HG03097 (cell line): ENCODE results near the gene AMOTL1.

Experiments
- ATAC-seq: cut with Tn5 transposase; IDR thresholded peaks from one replicate; pipeline ENCODE4 v1.9.1; 2021; ENCODE audit not compliant: unreplicated experiment, low FRiP score

AMOTL1 gene, protein sequence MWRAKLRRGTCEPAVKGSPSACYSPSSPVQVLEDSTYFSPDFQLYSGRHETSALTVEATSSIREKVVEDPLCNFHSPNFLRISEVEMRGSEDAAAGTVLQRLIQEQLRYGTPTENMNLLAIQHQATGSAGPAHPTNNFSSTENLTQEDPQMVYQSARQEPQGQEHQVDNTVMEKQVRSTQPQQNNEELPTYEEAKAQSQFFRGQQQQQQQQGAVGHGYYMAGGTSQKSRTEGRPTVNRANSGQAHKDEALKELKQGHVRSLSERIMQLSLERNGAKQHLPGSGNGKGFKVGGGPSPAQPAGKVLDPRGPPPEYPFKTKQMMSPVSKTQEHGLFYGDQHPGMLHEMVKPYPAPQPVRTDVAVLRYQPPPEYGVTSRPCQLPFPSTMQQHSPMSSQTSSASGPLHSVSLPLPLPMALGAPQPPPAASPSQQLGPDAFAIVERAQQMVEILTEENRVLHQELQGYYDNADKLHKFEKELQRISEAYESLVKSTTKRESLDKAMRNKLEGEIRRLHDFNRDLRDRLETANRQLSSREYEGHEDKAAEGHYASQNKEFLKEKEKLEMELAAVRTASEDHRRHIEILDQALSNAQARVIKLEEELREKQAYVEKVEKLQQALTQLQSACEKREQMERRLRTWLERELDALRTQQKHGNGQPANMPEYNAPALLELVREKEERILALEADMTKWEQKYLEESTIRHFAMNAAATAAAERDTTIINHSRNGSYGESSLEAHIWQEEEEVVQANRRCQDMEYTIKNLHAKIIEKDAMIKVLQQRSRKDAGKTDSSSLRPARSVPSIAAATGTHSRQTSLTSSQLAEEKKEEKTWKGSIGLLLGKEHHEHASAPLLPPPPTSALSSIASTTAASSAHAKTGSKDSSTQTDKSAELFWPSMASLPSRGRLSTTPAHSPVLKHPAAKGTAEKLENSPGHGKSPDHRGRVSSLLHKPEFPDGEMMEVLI

GRCh38 chr11:94767701-94768601 lies at the start of gene AMOTL1:
AMOTL1 (plus strand) TSS chr11:94768356; CDS start chr11:94768512, 156 bp downstream.
- ATAC-seq: peak; percentile 90

GRCh38 chr11:94719876-94720275 lies 48.3 kb upstream of the AMOTL1 start:
- no peak for ATAC-seq

- no peak for ATAC-seq
Observed at GRCh38 chr11:94721565-94722292, 46.4 kb upstream of the AMOTL1 start.

GRCh38 chr11:94722735-94723134 lies 45.4 kb upstream of the AMOTL1 start:
- no peak for ATAC-seq

DNA sequence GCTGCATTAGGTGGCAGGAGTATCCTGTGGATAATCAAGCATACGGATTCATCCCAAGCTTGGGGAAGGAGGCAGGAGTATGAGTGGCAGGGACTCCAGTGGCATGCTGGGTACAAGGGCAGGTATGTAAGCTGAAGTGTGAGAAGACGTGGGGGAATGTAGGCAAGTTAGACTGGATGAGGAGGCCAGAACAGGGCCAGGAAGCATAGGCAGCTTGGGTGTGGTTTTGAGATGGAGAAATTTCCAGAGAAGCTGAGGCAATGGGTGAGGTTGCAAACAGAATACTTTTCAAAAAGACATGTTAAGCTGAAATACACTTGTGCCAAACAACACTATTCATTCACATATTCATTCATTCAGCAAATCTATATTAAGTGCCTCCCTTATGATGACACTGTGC lies 43.1 kb upstream of the AMOTL1 start:
- no peak for ATAC-seq

GRCh38 chr11:94727819-94728218 lies 40.3 kb upstream of the AMOTL1 start:
- no peak for ATAC-seq

GRCh38 chr11:94728541-94728940 lies 39.6 kb upstream of the AMOTL1 start:
- ATAC-seq: no peak

DNA sequence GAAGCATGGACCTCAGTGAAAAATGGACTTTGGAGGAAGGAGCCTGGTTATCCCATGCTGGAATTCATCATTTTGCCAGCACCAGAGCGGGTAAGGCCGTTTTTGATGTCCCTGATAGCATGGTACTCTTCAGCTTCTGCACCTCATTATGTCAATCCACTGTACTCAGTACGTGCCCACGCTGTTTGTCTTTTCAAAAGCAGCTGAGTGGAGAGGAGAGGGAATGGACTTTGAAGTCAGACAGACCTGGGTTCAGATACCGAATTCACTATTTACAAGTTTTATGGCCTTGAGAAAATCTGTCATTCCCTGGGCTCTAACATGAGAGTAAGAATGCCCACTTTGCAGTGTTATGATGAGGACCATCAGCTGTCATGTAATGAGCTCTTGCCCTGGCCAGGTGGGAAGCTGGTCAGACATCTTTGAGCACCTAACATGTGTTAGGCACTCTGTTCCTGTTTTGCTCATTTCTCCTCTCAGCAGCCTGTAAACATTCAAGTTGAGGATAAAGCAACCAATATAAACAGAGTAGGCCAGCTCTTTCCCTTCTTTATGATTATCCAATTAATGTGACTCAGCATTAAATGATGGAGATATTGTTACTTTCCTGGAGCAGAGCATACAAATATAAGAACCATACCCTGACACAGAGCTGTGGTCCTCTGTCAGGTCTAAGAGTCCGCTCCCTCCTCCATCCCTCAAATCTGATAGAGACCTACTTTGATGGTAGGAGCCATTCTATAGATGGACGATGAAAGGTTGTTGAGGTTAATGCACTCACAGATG lies 39.0 kb upstream of the AMOTL1 start:
- no peak for ATAC-seq

DNA sequence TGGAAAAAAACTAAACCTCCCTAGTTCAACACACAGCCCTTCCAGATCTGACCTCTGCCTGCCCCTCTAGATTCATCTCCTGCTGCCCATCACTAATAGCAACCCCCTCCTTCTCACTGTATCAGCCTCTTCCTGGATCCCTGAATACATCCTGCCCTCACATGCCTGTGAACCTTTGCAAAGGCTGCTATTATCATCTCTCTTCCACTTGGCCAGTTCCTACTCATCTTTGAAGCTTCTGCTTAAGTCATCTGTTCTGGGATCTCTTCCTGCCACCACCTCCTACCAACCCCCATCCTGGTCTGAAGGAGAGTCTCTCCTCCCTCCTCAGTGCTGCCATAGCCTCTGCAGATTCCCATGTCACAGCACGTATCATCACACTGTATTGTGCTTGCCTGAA lies 38.0 kb upstream of the AMOTL1 start:
- no peak for ATAC-seq

DNA sequence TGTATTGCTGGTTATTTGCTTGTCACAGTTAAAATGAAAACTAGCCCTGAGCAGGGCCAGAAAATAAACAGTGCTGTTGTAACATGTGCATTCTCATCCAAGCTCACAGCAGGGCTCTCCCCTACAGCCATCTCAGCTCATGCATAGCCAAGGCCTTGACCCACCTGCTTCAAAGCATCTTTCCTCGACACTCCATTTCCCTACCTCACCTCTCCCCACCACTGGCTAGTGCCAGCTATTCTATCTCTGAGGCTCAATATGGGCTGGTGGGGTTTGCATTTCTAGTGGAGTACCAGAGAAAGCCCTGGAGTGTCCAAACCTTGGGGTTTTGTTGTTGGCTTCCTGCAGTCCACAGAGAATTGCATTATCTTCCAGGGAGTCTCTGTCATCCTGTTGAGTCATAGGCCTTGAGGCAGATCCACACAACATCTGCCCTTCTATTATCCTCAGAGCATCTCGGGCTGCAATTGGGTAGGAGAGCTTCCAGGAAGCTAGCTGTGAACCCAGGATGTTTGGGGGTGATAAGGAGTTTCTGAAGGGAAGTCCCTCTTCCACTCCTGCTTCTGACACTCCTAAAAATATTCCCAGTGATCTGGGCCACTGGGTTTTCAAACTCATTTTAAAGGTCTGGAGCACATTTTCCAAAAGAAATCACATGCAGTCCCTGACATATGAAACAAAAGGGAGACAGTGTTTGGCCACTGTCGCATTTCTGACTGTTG lies 36.1 kb upstream of the AMOTL1 start:
- no peak for ATAC-seq

GRCh38 chr11:94732617-94733281 lies 35.4 kb upstream of the AMOTL1 start:
- no peak for ATAC-seq

- ATAC-seq: no peak
Observed at GRCh38 chr11:94734563-94735275, 33.4 kb upstream of the AMOTL1 start.

- ATAC-seq: no peak
Observed at GRCh38 chr11:94735907-94736306, 32.2 kb upstream of the AMOTL1 start.

GRCh38 chr11:94737171-94737611 lies 31.0 kb upstream of the AMOTL1 start:
- ATAC-seq: no peak

DNA sequence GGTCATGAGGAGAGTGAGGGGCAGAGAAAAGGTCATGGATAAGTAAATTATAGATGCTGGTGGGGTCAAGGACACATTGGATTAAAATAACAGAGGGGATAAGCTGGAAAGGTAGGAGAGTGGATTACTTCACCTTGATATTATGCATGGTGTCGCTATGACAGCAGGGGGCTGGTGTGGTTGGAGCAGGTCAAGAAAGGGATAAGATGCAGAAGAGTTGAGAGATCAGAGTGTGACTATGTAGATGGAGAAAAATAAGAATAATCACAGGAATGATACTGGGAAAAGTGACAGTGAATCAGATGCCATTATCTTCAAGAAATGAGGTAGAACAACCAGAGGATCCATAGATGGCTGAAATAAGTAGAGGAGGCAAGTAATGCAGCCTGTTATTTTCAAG lies 29.4 kb upstream of the AMOTL1 start:
- no peak for ATAC-seq

GRCh38 chr11:94739331-94739730 lies 28.8 kb upstream of the AMOTL1 start:
- ATAC-seq: no peak
